K562 (cell line): ENCODE measurements around the gene HIRIP3. TPM values are rescaled to one million over a fixed set of nuclear protein-coding genes. Genes with fewer than 3 reads are reported as not detected.

Experiments used
- ATAC-seq: fragments of 200-7000 bp; cut with Tn5 transposase; 3 replicates; pipeline ENCODE4 v1.9.1; 2020; ENCODE audit warnings: moderate library complexity
- BruUV-seq: library from RNA; stranded (reverse); fragments of 400-500 nt; replicated peaks from 2 replicates; lab custom pipeline; 2021; lab: Mats Ljungman, UMichigan
- CTCF ChIA-PET: fragments of 300-600 bp; formaldehyde crosslinking; extraction: SDS; loops from one replicate; lab custom pipeline; 2021; ENCODE audit warnings: low intra/inter-chr PET ratio; lab: Yijun Ruan, JAX
- POLR2A ChIA-PET: fragments of 300-600, 350-650 bp; sonication (Branson Sonifier 250); formaldehyde crosslinking; extraction: SDS; loops from one replicate; lab custom pipeline; 2021; ENCODE audit warnings: antibody characterized with exemption, inconsistent platforms; lab: Yijun Ruan, JAX
- DNase-seq, 4 experiments: peaks; one replicate each; pipeline versions ENCODE4 v3.0.0 to v3.0.0-alpha.2; 2011 to 2018; ENCODE audit warnings: low spot score in 3 of 4, mixed read lengths in 3 of 4; ENCODE audit errors: extremely low read depth in 1 of 4
- FAIRE-seq: peaks from 2 replicates; lab custom pipeline; 2011; peaks lifted over from hg19 to GRCh38; lab: Jason Lieb, UNC
- H2AFZ ChIP-seq: 2 replicates; pipeline ENCODE4 v1.6.0; 2011; ENCODE audit warnings: low read depth, low read length, control low read depth, inconsistent platforms
- H3K27ac ChIP-seq: fragments of 200-600 bp; 3 replicates; pipeline ENCODE4 v1.8.0; 2011; ENCODE audit warnings: low read depth, mild to moderate bottlenecking, control low read depth, inconsistent platforms, low read length, moderate library complexity, mixed read lengths; ENCODE audit errors: extremely low read depth
- H3K27me3 ChIP-seq, 2 experiments: fragments of 300-600 bp in 1 of 2; 2 replicates in 1 of 2; 3 replicates in 1 of 2; pipeline versions ENCODE4 v1.6.0 to v1.8.0; 2011; ENCODE audit warnings: inconsistent platforms in 2 of 2, low read length in 2 of 2, mild to moderate bottlenecking in 1 of 2, mixed read lengths in 1 of 2, moderate library complexity in 1 of 2; ENCODE audit not compliant: control insufficient read depth in 2 of 2, insufficient read depth in 2 of 2
- H3K36me3 ChIP-seq: fragments of 300-600 bp; 3 replicates; pipeline ENCODE4 v1.8.0; 2011; ENCODE audit warnings: mild to moderate bottlenecking, low read length, inconsistent platforms; ENCODE audit not compliant: control insufficient read depth, insufficient read depth
- H3K4me1 ChIP-seq, 2 experiments: fragments of 200-600 bp in 1 of 2; replicated peaks in 1 of 2; 2 replicates in 1 of 2; 3 replicates in 1 of 2; pipeline versions ENCODE4 v1.5.1 to v1.8.0; 2011; ENCODE audit warnings: inconsistent platforms in 2 of 2, low read length in 2 of 2, mild to moderate bottlenecking in 1 of 2, mixed read lengths in 1 of 2, moderate library complexity in 1 of 2; ENCODE audit not compliant: control insufficient read depth in 2 of 2, insufficient read depth in 2 of 2
- H3K4me2 ChIP-seq: 2 replicates; pipeline ENCODE4 v1.6.1; 2011; ENCODE audit warnings: low read length, control low read depth, inconsistent platforms, mixed read lengths; ENCODE audit not compliant: insufficient read depth
- H3K4me3 ChIP-seq: fragments of 200-600 bp; sonication (generic), shearing (Covaris generic); 2 replicates; pipeline ENCODE4 v1.5.1; 2016; ENCODE audit warnings: control low read depth, inconsistent platforms
- H3K79me2 ChIP-seq: fragments of 200-600 bp; 3 replicates; pipeline ENCODE4 v1.8.0; 2011; ENCODE audit warnings: low read length, inconsistent platforms; ENCODE audit not compliant: control insufficient read depth, insufficient read depth
- H3K9ac ChIP-seq, 2 experiments: 2 replicates each; pipeline versions ENCODE4 v1.6.0 to v1.6.1; 2011; ENCODE audit warnings: low read depth in 2 of 2, low read length in 2 of 2, control low read depth in 1 of 2, inconsistent platforms in 1 of 2, mild to moderate bottlenecking in 1 of 2, mixed read lengths in 1 of 2; ENCODE audit not compliant: insufficient read depth in 1 of 2
- H3K9me1 ChIP-seq: one replicate; pipeline ENCODE4 v1.6.0; 2011; ENCODE audit warnings: inconsistent platforms, mild to moderate bottlenecking, low read length, moderate library complexity; ENCODE audit not compliant: control insufficient read depth, insufficient read depth
- H3K9me3 ChIP-seq: replicated peaks from 2 replicates; pipeline ENCODE4 v1.5.1; 2011; ENCODE audit warnings: low read depth, low read length, inconsistent platforms; ENCODE audit not compliant: control insufficient read depth, insufficient read depth
- H4K20me1 ChIP-seq: replicated peaks from 2 replicates; pipeline ENCODE4 v1.6.1; 2011; ENCODE audit warnings: low read length, inconsistent platforms, mixed read lengths; ENCODE audit not compliant: control insufficient read depth, insufficient read depth
- ASH1L ChIP-seq: fragments of 450-650 bp; IDR thresholded peaks from 2 replicates; pipeline ENCODE4 v1.6.1; 2018; ENCODE audit warnings: borderline replicate concordance, mild to moderate bottlenecking, low read depth; ENCODE audit not compliant: partially characterized antibody
- CBFA2T3 ChIP-seq: fragments of 450-650 bp; IDR thresholded peaks from 2 replicates; pipeline ENCODE4 v1.6.1; 2017
- ELF2 ChIP-seq: fragments of 250-450 bp; sonication (Bioruptor Pico); IDR thresholded peaks from 2 replicates; pipeline ENCODE4 v1.5.0; 2021; ENCODE audit warnings: mild to moderate bottlenecking
- EP300 ChIP-seq: IDR thresholded peaks from 2 replicates; pipeline ENCODE4 v1.6.1; 2012; ENCODE audit warnings: low read length, improper control_type of control experiment
- FOXP1 ChIP-seq: sonication (generic); formaldehyde crosslinking; IDR thresholded peaks from 2 replicates; pipeline ENCODE4 v1.8.0; 2022; ENCODE audit warnings: mild to moderate bottlenecking, missing genetic modification reagents
- HSF4 ChIP-seq: fragments of 250-450 bp; sonication (Bioruptor Pico); IDR thresholded peaks from 2 replicates; pipeline ENCODE4 v2.1.2; 2022; ENCODE audit warnings: mild to moderate bottlenecking, moderate library complexity, borderline replicate concordance
- NFYB ChIP-seq: IDR thresholded peaks from 2 replicates; pipeline ENCODE4 v1.6.1; 2011; ENCODE audit warnings: mild to moderate bottlenecking, moderate library complexity; ENCODE audit not compliant: insufficient read length; ENCODE audit errors: extremely low read depth
- PHB2 ChIP-seq: fragments of 450-650 bp; IDR thresholded peaks from 2 replicates; pipeline ENCODE4 v1.6.1; 2017; ENCODE audit warnings: low read depth
- PHF21A ChIP-seq: fragments of 450-650 bp; IDR thresholded peaks from 2 replicates; pipeline ENCODE4 v1.6.1; 2017; ENCODE audit warnings: low read depth, borderline replicate concordance
- RAD21 ChIP-seq, 2 experiments: fragments of 250-450 bp in 1 of 2; fragments of 450-650 bp in 1 of 2; sonication (Bioruptor Pico) in 1 of 2; formaldehyde crosslinking in 1 of 2; IDR thresholded peaks in 1 of 2; conservative IDR thresholded peaks in 1 of 2; 2 replicates each; pipeline versions ENCODE4 v1.4.0 to v1.8.0; 2020 to 2022; ENCODE audit warnings: mild to moderate bottlenecking in 2 of 2, moderate library complexity in 1 of 2
- RB1 ChIP-seq: fragments of 450-650 bp; IDR thresholded peaks from 2 replicates; pipeline ENCODE4 v1.6.1; 2017; ENCODE audit warnings: low read depth, mild to moderate bottlenecking
- TBL1XR1 ChIP-seq, 2 experiments: IDR thresholded peaks; 2 replicates each; pipeline ENCODE4 v1.6.1; 2012; ENCODE audit warnings: improper control_type of control experiment in 2 of 2, low read length in 2 of 2, mild to moderate bottlenecking in 1 of 2
- ZFX ChIP-seq: sonication (generic); formaldehyde crosslinking; IDR thresholded peaks from 2 replicates; pipeline ENCODE4 v1.8.0; 2022; ENCODE audit warnings: mild to moderate bottlenecking, missing genetic modification reagents, moderate library complexity
- ZNF316 ChIP-seq: fragments of 450-650 bp; IDR thresholded peaks from 2 replicates; pipeline ENCODE4 v1.6.1; 2016
- WGBS: fragments of 100-300 bp; shearing (Covaris generic); methylation state at CpG from one replicate; pipeline ENCODE4 v1.1.6; 2016; ENCODE audit warnings: low coverage, mixed read lengths; ENCODE audit not compliant: insufficient coverage; ENCODE audit errors: missing lambda C conversion rate; 5-methylcytosine and 5-hydroxymethylcytosine counted together
- in situ Hi-C: fragments of 300-500 bp; cut with MboI; formaldehyde crosslinking; loops from 4 replicates; pipeline ENCODE4 v1.15.0; 2018; ENCODE audit warnings: inconsistent platforms, mixed read lengths
- intact Hi-C: fragments of 100-400 bp; cut with micrococcal nuclease; formaldehyde crosslinking; loops from 2 replicates; pipeline ENCODE4 v1.14.2; 2022
- polyA plus RNA-seq, 8 experiments: library from polyadenylated mRNA; depleted of rRNA in 4 of 8; stranded (reverse) in 5 of 8; unstranded in 3 of 8; fragments of >200 nt; fragmentation: Nextera tagmentation in 2 of 8; fragmentation: Illumina TruSeq in 1 of 8; extraction: Ambion mirVana in 2 of 8; extraction: Trizol in 1 of 8; gene quantifications; 2 replicates each; pipeline versions ENCODE4 v1.2.1 to v1.2.3, GENCODE V29; 2011 to 2014; ENCODE audit warnings: inconsistent platforms in 1 of 8, missing spikeins in 1 of 8
- total RNA-seq, 7 experiments: library from RNA; depleted of rRNA in 6 of 7; stranded (reverse); fragments of >200 nt in 6 of 7; fragmentation: Illumina TruSeq in 2 of 7; extraction: Trizol in 2 of 7; gene quantifications; 2 replicates each; pipeline versions ENCODE4 v1.2.1 to v1.2.3, GENCODE V29; 2011 to 2021; ENCODE audit warnings: low replicate concordance in 1 of 7
- TF ChIP-seq, protein P1 (sequence below), 2 experiments: fragments of 450-650 bp in 1 of 2; IDR thresholded peaks; 2 replicates each; pipeline ENCODE4 v1.6.1; 2011 to 2017; ENCODE audit warnings: low read depth in 2 of 2, antibody characterized with exemption in 1 of 2, borderline replicate concordance in 1 of 2, low read length in 1 of 2, mild to moderate bottlenecking in 1 of 2, mixed read lengths in 1 of 2; ENCODE audit not compliant: control insufficient read depth in 1 of 2
- TF ChIP-seq, protein P2 (sequence below): fragments of 450-650 bp; IDR thresholded peaks from one replicate; pipeline ENCODE4 v1.6.1; 2018; ENCODE audit warnings: mild to moderate bottlenecking, moderate library complexity; ENCODE audit not compliant: partially characterized antibody

The HIRIP3 gene
- total and polyA plus RNA-seq, 9 of the 15 experiments (the other 6 are each of a cell fraction or from before 2014, with no cell fraction given): 3.3 to 38.2 (median 18.2) TPM

DNA sequence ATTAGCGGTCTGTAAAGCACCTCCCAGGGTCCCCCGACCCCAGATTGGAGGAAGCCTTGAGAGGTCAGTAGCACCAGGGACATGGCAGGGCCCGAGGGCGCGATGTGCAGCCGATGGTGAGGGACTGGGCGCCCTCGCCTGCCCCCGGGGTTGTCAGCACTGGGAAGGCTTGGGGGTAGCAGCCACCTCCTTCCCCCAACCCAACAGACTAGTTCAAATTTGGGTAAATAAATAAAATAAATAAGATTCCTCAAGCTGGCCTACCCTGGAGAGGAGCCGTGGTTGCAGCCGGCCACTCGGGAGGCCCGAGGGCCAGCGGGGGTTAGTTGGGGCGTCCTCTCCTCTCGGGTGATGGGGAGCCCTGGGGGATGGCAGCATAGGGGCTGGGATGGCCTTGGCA lies 29.0 kb upstream of the HIRIP3 start:
- H3K27ac ChIP-seq: no peak overlapping the region
- no peaks in the 10 kb centered on the region for H3K79me2 ChIP-seq
- intact Hi-C loops (loop anchor here (5.0 to 10.0 kb wide), 2 partner anchors 210 to 322 kb away; partner anchors contain the start of genes PAGR1 and PRRT2), in situ Hi-C loops (loop anchor here (10.0 kb wide), 1 partner anchor 330 kb away; no protein-coding TSS in a partner anchor)
- H3K36me3 ChIP-seq: no peaks in the 10 kb centered on the region
- H3K9me1 ChIP-seq: peaks cover 4% of the 10 kb centered on the region
- H4K20me1 ChIP-seq: peaks cover 10% of the 10 kb centered on the region; the same call in 1 of the 2 replicates
- no peak for DNase-seq
- H2AFZ ChIP-seq: no peak overlapping the region
- H3K9ac ChIP-seq: no peak overlapping the region
- H3K27me3 ChIP-seq: peaks cover 10 to 69% of the 10 kb centered on the region in 2 experiments
- no TSS peak for BruUV-seq
- ChIA-PET CTCF (no interaction called here), POLR2A (no interaction called here)
- H3K4me2 ChIP-seq: no peak overlapping the region
- peaks cover 0 to 26% of the 10 kb centered on the region in 2 experiments; a peak in 3 of 5 replicates for H3K4me1 ChIP-seq
- no peak overlapping the region for H3K4me3 ChIP-seq
- no peaks in the 10 kb centered on the region for H3K9me3 ChIP-seq
- WGBS: 2% methylated on average over 16 of the region's 16 CpGs
- ATAC-seq: no peak
- FAIRE-seq: no peak
- TF ChIP-seq, protein P1, sequence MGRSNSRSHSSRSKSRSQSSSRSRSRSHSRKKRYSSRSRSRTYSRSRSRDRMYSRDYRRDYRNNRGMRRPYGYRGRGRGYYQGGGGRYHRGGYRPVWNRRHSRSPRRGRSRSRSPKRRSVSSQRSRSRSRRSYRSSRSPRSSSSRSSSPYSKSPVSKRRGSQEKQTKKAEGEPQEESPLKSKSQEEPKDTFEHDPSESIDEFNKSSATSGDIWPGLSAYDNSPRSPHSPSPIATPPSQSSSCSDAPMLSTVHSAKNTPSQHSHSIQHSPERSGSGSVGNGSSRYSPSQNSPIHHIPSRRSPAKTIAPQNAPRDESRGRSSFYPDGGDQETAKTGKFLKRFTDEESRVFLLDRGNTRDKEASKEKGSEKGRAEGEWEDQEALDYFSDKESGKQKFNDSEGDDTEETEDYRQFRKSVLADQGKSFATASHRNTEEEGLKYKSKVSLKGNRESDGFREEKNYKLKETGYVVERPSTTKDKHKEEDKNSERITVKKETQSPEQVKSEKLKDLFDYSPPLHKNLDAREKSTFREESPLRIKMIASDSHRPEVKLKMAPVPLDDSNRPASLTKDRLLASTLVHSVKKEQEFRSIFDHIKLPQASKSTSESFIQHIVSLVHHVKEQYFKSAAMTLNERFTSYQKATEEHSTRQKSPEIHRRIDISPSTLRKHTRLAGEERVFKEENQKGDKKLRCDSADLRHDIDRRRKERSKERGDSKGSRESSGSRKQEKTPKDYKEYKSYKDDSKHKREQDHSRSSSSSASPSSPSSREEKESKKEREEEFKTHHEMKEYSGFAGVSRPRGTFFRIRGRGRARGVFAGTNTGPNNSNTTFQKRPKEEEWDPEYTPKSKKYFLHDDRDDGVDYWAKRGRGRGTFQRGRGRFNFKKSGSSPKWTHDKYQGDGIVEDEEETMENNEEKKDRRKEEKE (IDR thresholded peaks at IDR 0.05; ENCODE audit: borderline replicate concordance in 1 of 2, control insufficient read depth in 1 of 2, low read depth in 2 of 2, low read length in 1 of 2): no peak
- TF ChIP-seq EP300: no peak
- TF ChIP-seq FOXP1 (CRISPR knock-in tag): no peak
- TF ChIP-seq ZFX (CRISPR knock-in tag): no peak
- TF ChIP-seq ASH1L: no peak
- no peak for TF ChIP-seq PHF21A
- TF ChIP-seq, protein P2, sequence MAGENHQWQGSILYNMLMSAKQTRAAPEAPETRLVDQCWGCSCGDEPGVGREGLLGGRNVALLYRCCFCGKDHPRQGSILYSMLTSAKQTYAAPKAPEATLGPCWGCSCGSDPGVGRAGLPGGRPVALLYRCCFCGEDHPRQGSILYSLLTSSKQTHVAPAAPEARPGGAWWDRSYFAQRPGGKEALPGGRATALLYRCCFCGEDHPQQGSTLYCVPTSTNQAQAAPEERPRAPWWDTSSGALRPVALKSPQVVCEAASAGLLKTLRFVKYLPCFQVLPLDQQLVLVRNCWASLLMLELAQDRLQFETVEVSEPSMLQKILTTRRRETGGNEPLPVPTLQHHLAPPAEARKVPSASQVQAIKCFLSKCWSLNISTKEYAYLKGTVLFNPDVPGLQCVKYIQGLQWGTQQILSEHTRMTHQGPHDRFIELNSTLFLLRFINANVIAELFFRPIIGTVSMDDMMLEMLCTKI: no peak
- TF ChIP-seq HSF4 (CRISPR knock-in tag): no peak
- TF ChIP-seq RB1: no peak
- no peak for TF ChIP-seq PHB2
- TF ChIP-seq RAD21 (CRISPR knock-in tag; conservative IDR thresholded peaks at IDR 0.05 in 1 of 2, IDR thresholded peaks at IDR 0.05 in 1 of 2): no peak
- TF ChIP-seq TBL1XR1 (IDR thresholded peaks at IDR 0.05; ENCODE audit: low read length in 2 of 2): no peak
- no peak for TF ChIP-seq CBFA2T3
- no peak for TF ChIP-seq ELF2 (CRISPR knock-in tag)
- TF ChIP-seq ZNF316: no peak
- TF ChIP-seq NFYB: no peak
